Measurements from ENCODE around the gene ODC1. TPM values are rescaled to one million over a fixed set of nuclear protein-coding genes. Genes with fewer than 3 reads are reported as not detected.

ODC1 gene
- total RNA-seq, 4 donors from 2014 or later: 105 to 142 (median 121) TPM

- no peak overlapping the region for H3K4me3 ChIP-seq
- H3K27me3 ChIP-seq: no peaks in the 10 kb centered on the region
- H3K9me3 ChIP-seq: no peaks in the 10 kb centered on the region
- intact Hi-C loops (cut with DNase I): no loop called here
- H3K27ac ChIP-seq (replicated peaks in 1 of 4): no peak overlapping the region
- H3K4me1 ChIP-seq: peaks cover 0 to 16% (median 15%) of the 10 kb centered on the region in 4 donors
- WGBS: 93% methylated on average over 5 of the region's 6 CpGs
- TF ChIP-seq POLR2AphosphoS5 (IDR thresholded peaks at IDR 0.05) (no peak), POLR2A (IDR thresholded peaks at IDR 0.05; ENCODE audit: low read depth) (no peak), CTCF (IDR thresholded peaks at IDR 0.05) (no peak), EP300 (IDR thresholded peaks at IDR 0.05) (no peak)
- peaks cover 11 to 86% (median 69%) of the 10 kb centered on the region in 4 donors for H3K36me3 ChIP-seq
- DNase-seq (ENCODE audit: extremely low spot score): no peak
Observed at GRCh38 chr2:10423400-10423774, 24.7 kb downstream of the ODC1 start.

DNA sequence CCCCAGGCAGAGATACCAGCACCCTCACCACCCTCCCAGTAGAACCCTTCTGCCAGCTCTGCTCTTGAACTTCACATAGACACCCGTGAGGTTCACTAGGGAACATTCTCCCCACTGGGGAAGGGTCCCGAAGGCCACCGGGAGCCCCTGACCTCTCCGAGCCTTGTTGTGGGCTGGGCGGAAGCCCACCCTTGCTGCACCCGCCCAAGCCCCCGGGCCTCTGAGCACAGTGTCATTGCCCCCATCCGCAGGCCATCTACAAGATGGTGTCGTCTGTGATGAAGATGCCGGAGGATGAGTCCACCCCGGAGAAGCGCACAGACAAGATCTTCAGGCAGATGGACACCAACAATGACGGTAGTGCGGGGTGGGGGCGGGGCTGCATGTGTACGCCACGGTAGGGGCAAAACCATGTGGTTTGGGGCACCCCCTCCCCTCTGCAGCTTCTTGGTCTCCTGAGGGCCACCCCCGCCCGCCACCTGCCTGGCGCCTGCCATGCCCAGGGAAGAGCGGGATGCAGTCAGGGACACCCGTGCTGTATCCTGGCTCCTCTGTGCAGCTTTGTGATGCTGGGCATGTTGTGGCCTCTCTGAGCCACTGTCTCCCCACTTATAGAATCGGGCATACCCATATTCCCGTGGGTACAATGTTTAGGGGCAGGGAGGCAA lies 25.3 kb downstream of the ODC1 start:
- Histone ChIP-seq H3K27ac (replicated peaks in 1 of 4) (no peak overlapping the region), H3K9me3 (no peaks in the 10 kb centered on the region), H3K27me3 (no peaks in the 10 kb centered on the region), H3K4me3 (no peak overlapping the region), H3K36me3 (peaks cover 11 to 81% (median 68%) of the 10 kb centered on the region in 4 donors), H3K4me1 (peaks cover 0 to 11% (median 9%) of the 10 kb centered on the region in 4 donors)
- WGBS: 93% methylated on average over 10 of the region's 24 CpGs
- intact Hi-C loops (cut with DNase I): no loop called here
- TF ChIP-seq EP300 (IDR thresholded peaks at IDR 0.05): no peak
- TF ChIP-seq POLR2A (IDR thresholded peaks at IDR 0.05; ENCODE audit: low read depth): no peak
- TF ChIP-seq CTCF (IDR thresholded peaks at IDR 0.05): no peak
- TF ChIP-seq POLR2AphosphoS5 (IDR thresholded peaks at IDR 0.05): no peak
- DNase-seq (ENCODE audit: extremely low spot score): no peak

DNA sequence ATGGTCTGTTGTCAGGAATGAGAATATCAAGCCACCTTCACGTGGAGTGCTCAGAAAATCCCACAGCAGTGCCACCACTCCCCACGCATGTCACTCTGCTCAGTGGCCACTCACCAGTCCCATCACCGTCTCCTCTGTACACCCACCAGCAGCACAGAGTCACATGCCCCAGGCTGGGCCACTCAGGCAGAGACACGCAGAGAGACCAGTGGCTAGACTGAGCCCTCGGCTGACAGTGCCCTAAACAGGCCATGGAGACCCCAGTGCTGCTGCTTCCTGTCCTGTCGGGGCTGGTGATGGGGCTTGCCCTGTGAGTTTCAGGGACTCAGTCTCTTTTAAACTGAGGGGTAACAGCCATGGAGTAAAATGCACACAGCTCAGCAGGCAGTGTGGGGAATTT lies 25.9 kb downstream of the ODC1 start:
- no peak for DNase-seq (ENCODE audit: extremely low spot score)
- Histone ChIP-seq H3K4me1 (peaks cover 0 to 5% (median 3%) of the 10 kb centered on the region in 4 donors), H3K9me3 (no peaks in the 10 kb centered on the region), H3K36me3 (peaks cover 11 to 75% (median 66%) of the 10 kb centered on the region in 4 donors), H3K27me3 (no peaks in the 10 kb centered on the region), H3K27ac (replicated peaks in 1 of 4) (no peak overlapping the region), H3K4me3 (no peak overlapping the region)
- 75% methylated on average over 6 of the region's 6 CpGs for WGBS
- TF ChIP-seq POLR2AphosphoS5 (IDR thresholded peaks at IDR 0.05): no peak
- no peak for TF ChIP-seq EP300 (IDR thresholded peaks at IDR 0.05)
- TF ChIP-seq POLR2A (IDR thresholded peaks at IDR 0.05; ENCODE audit: low read depth): no peak
- TF ChIP-seq CTCF (IDR thresholded peaks at IDR 0.05): no peak
- intact Hi-C loops (cut with DNase I): no loop called here

DNA sequence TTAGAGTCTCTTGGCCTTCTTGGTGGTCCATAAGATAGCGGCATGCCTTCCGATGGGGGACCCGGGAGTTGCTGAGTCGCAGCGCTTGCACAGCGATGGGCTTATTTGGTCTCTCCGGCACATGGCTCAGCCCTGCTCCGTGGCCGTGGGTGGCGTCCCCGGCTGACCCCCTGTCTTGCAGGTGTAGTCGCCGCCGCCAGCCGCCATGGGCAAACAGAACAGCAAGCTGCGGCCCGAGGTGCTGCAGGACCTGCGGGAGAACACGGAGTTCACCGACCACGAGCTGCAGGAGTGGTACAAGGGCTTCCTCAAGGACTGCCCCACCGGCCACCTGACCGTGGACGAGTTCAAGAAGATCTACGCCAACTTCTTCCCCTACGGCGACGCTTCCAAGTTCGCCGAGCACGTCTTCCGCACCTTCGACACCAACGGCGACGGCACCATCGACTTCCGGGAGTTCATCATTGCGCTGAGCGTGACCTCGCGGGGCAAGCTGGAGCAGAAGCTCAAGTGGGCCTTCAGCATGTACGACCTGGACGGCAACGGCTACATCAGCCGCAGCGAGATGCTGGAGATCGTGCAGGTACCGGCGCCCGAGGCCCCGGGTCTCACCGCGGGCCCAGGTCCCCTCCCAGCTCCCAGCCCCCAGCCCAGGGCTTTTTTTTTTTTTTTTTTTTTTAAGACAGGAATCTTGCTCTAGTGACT lies 28.4 kb downstream of the ODC1 start:
- 98% methylated on average over 39 of the region's 54 CpGs for WGBS
- no peaks in the 10 kb centered on the region for H3K27me3 ChIP-seq
- TF ChIP-seq POLR2A (IDR thresholded peaks at IDR 0.05; ENCODE audit: low read depth) (no peak), POLR2AphosphoS5 (IDR thresholded peaks at IDR 0.05) (no peak), EP300 (IDR thresholded peaks at IDR 0.05) (no peak), CTCF (IDR thresholded peaks at IDR 0.05) (no peak)
- no peaks in the 10 kb centered on the region for H3K9me3 ChIP-seq
- DNase-seq (ENCODE audit: extremely low spot score): no peak
- H3K36me3 ChIP-seq: peaks cover 11 to 51% (median 44%) of the 10 kb centered on the region in 4 donors
- no peak overlapping the region for H3K4me3 ChIP-seq
- H3K27ac ChIP-seq (replicated peaks in 1 of 4): no peak overlapping the region
- intact Hi-C loops (cut with DNase I): no loop called here
- H3K4me1 ChIP-seq: peaks cover 0 to 1% (median 0%) of the 10 kb centered on the region in 4 donors

All from esophagus muscularis mucosa (tissue), 4 donors.